Sigmoid colon (tissue), 7 donors: Measurements from ENCODE around the gene KLHL22. TPM values are rescaled to one million over a fixed set of nuclear protein-coding genes. Genes with fewer than 3 reads are reported as not detected.

Source experiments
- DNase-seq: peaks from one replicate; pipeline ENCODE4 v3.0.0-alpha.2; 2019
- H3K27ac ChIP-seq, 4 donors: fragments of 200-600 bp; sonication (generic); one replicate each; pipeline ENCODE4 v1.5.1; 2016 to 2019; ENCODE audit warnings: mild to moderate bottlenecking in 1 of 4
- H3K27me3 ChIP-seq, 3 donors: fragments of 200-600 bp; sonication (generic); one replicate each; pipeline ENCODE4 v1.5.1; 2019; ENCODE audit warnings: mild to moderate bottlenecking in 1 of 3
- H3K36me3 ChIP-seq, 4 donors: fragments of 200-600 bp; sonication (generic); one replicate each; pipeline ENCODE4 v1.5.1; 2016 to 2019
- H3K4me1 ChIP-seq, 4 donors: fragments of 200-600 bp; sonication (generic); one replicate each; pipeline ENCODE4 v1.5.1; 2017 to 2019
- H3K4me3 ChIP-seq, 4 donors: fragments of 200-600 bp; sonication (generic); one replicate each; pipeline ENCODE4 v1.5.1; 2017 to 2019; ENCODE audit warnings: mild to moderate bottlenecking in 2 of 4, moderate library complexity in 1 of 4
- H3K9me3 ChIP-seq, 4 donors: fragments of 200-600 bp in 3 of 4; sonication (generic) in 3 of 4; one replicate each; pipeline versions ENCODE4 v1.5.1 to v1.6.1; 2013 to 2019
- CTCF ChIP-seq, 4 experiments: fragments of 450-650 bp in 3 of 4; fragments of 200-600 bp in 1 of 4; IDR thresholded peaks; one replicate each; pipeline ENCODE4 v1.5.1; 2016 to 2019; ENCODE audit warnings: antibody characterized with exemption in 4 of 4, mild to moderate bottlenecking in 3 of 4, moderate library complexity in 2 of 4
- EP300 ChIP-seq, 4 donors: sonication (generic); formaldehyde crosslinking; IDR thresholded peaks; one replicate each; pipeline ENCODE4 v1.6.1; 2017; ENCODE audit warnings: antibody characterized with exemption in 4 of 4
- POLR2A ChIP-seq, 2 donors: fragments of 450-650 bp; IDR thresholded peaks; one replicate each; pipeline ENCODE4 v1.6.1; 2016; ENCODE audit warnings: antibody characterized with exemption in 2 of 2, mild to moderate bottlenecking in 2 of 2, moderate library complexity in 2 of 2
- POLR2AphosphoS5 ChIP-seq, 4 donors: sonication (generic); formaldehyde crosslinking; IDR thresholded peaks; one replicate each; pipeline ENCODE4 v1.6.1; 2017; ENCODE audit warnings: antibody characterized with exemption in 4 of 4
- WGBS, 2 donors: extraction: QIAGEN DNeasy Blood & Tissue Kit; methylation state at CpG; one replicate each; pipeline ENCODE4 v1.1.7; 2013; 5-methylcytosine and 5-hydroxymethylcytosine counted together
- intact Hi-C: fragments of 100-400 bp; cut with DNase I; formaldehyde crosslinking; loops from one replicate; pipeline ENCODE4 v1.15.1; 2023
- polyA plus RNA-seq, 3 donors: library from polyadenylated mRNA; stranded (reverse); fragments of 200-250 nt; gene quantifications; one replicate each; pipeline ENCODE4 v1.2.3, GENCODE V29; 2013
- total RNA-seq, 4 donors: library from RNA; depleted of rRNA; stranded (reverse); fragments of >200 nt; gene quantifications; one replicate each; pipeline ENCODE4 v1.1.0, GENCODE V29; 2016
- donor health status: healthy with polysubstance abuse.
- donor health status: Bipolar disorder and iron deficiency.
- donor health status: healthy.

The KLHL22 gene
- total and polyA plus RNA-seq, 7 donors: 5.4 to 39.6 (median 26.4) TPM

- WGBS, 2 donors: 79 to 83% methylated on average over 4 of the region's 4 CpGs
- intact Hi-C loops: no loop called here
- peaks cover 0 to 9% (median 8%) of the 10 kb centered on the region in 4 donors for H3K4me1 ChIP-seq
- no peak for DNase-seq
- peaks cover 0 to 34% (median 9%) of the 10 kb centered on the region in 4 donors for H3K36me3 ChIP-seq
- no peaks in the 10 kb centered on the region for H3K9me3 ChIP-seq
- no peaks in the 10 kb centered on the region for H3K27me3 ChIP-seq
- TF ChIP-seq CTCF (IDR thresholded peaks at IDR 0.05) (no peak), POLR2A (IDR thresholded peaks at IDR 0.05) (no peak), EP300 (IDR thresholded peaks at IDR 0.05) (no peak), POLR2AphosphoS5 (IDR thresholded peaks at IDR 0.05) (no peak)
- no peak overlapping the region for H3K4me3 ChIP-seq
- no peak overlapping the region for H3K27ac ChIP-seq
Observed at GRCh38 chr22:20399866-20400605, 95.6 kb downstream of the KLHL22 start.

GRCh38 chr22:20398420-20398819, 97.2 kb downstream of the KLHL22 start:
- intact Hi-C loops: no loop called here
- whole genome bisulfite sequencing, 2 donors: 95 to 97% methylated on average over 5 of the region's 5 CpGs
- TF ChIP-seq EP300 (IDR thresholded peaks at IDR 0.05): no peak
- no peak for TF ChIP-seq POLR2A (IDR thresholded peaks at IDR 0.05)
- TF ChIP-seq POLR2AphosphoS5 (IDR thresholded peaks at IDR 0.05): no peak
- no peak for TF ChIP-seq CTCF (IDR thresholded peaks at IDR 0.05)

GRCh38 chr22:20397498-20397897, 98.1 kb downstream of the KLHL22 start:
- H3K9me3 ChIP-seq: no peaks in the 10 kb centered on the region
- no peaks in the 10 kb centered on the region for H3K27me3 ChIP-seq
- 90 to 93% methylated on average over 2 of the region's 2 CpGs for WGBS, 2 donors
- TF ChIP-seq EP300 (IDR thresholded peaks at IDR 0.05) (no peak), CTCF (IDR thresholded peaks at IDR 0.05) (no peak), POLR2A (IDR thresholded peaks at IDR 0.05) (no peak), POLR2AphosphoS5 (IDR thresholded peaks at IDR 0.05) (no peak)
- H3K4me3 ChIP-seq: no peak overlapping the region
- peaks cover 0 to 23% (median 20%) of the 10 kb centered on the region in 4 donors for H3K4me1 ChIP-seq
- intact Hi-C loops: no loop called here
- H3K27ac ChIP-seq: no peak overlapping the region
- no peak for DNase-seq
- H3K36me3 ChIP-seq: peaks cover 0 to 11% (median 6%) of the 10 kb centered on the region in 4 donors

More at GRCh38 chr22:20398420-20398819, 97.2 kb downstream of the KLHL22 start:
- no peak overlapping the region for H3K27ac ChIP-seq
- no peak for DNase-seq
- H3K4me1 ChIP-seq: peaks cover 0 to 20% (median 17%) of the 10 kb centered on the region in 4 donors
- no peak overlapping the region for H3K4me3 ChIP-seq
- H3K27me3 ChIP-seq: no peaks in the 10 kb centered on the region
- no peaks in the 10 kb centered on the region for H3K9me3 ChIP-seq
- peaks cover 0 to 18% (median 6%) of the 10 kb centered on the region in 4 donors for H3K36me3 ChIP-seq

GRCh38 chr22:20396639-20397038, 99.0 kb downstream of the KLHL22 start:
- no peak overlapping the region for H3K4me3 ChIP-seq
- TF ChIP-seq CTCF (IDR thresholded peaks at IDR 0.05) (no peak), EP300 (IDR thresholded peaks at IDR 0.05) (no peak), POLR2AphosphoS5 (IDR thresholded peaks at IDR 0.05) (no peak), POLR2A (IDR thresholded peaks at IDR 0.05) (no peak)
- WGBS, 2 donors: 86 to 96% methylated on average over 1 of the region's 1 CpG
- no peak for DNase-seq
- intact Hi-C loops: no loop called here
- H3K9me3 ChIP-seq: no peaks in the 10 kb centered on the region
- H3K4me1 ChIP-seq: peaks cover 0 to 23% (median 20%) of the 10 kb centered on the region in 4 donors
- H3K36me3 ChIP-seq: peaks cover 0 to 11% (median 6%) of the 10 kb centered on the region in 4 donors
- H3K27ac ChIP-seq: no peak overlapping the region
- no peaks in the 10 kb centered on the region for H3K27me3 ChIP-seq
